WERI-Rb-1 (cell line): Measurements from ENCODE around the gene LGR4.

ENCODE experiments used
- DNase-seq: peaks from one replicate; pipeline ENCODE4 v3.0.0-alpha.2; 2020
- H3K27ac ChIP-seq: fragments of 250-450 bp; sonication (Bioruptor Pico); 2 replicates; pipeline ENCODE4 v1.5.1; 2020; ENCODE audit warnings: mild to moderate bottlenecking, moderate library complexity
- H3K27me3 ChIP-seq: fragments of 250-450 bp; sonication (Bioruptor Pico); 2 replicates; pipeline ENCODE4 v1.5.1; 2021; ENCODE audit warnings: mild to moderate bottlenecking, low read depth, moderate library complexity; ENCODE audit not compliant: insufficient read depth, severe bottlenecking
- H3K36me3 ChIP-seq: fragments of 250-450 bp; sonication (Bioruptor Pico); 2 replicates; pipeline ENCODE4 v1.5.1; 2020; ENCODE audit warnings: mild to moderate bottlenecking, moderate library complexity
- H3K4me3 ChIP-seq: 2 replicates; pipeline ENCODE4 v1.5.1; 2011; ENCODE audit warnings: low read depth, mild to moderate bottlenecking, control low read depth, low read length
- H3K9me3 ChIP-seq: fragments of 250-450 bp; sonication (Bioruptor Pico); 2 replicates; pipeline ENCODE4 v1.5.1; 2021; ENCODE audit warnings: mild to moderate bottlenecking, moderate library complexity; ENCODE audit not compliant: severe bottlenecking
- CTCF ChIP-seq: IDR thresholded peaks from 2 replicates; pipeline ENCODE4 v1.5.1; 2011; ENCODE audit warnings: low read depth, mild to moderate bottlenecking, control low read depth, inconsistent platforms, low read length

LGR4 gene

GRCh38 chr11:27401833-27402316 is 70.7 kb downstream of the LGR4 start:
- no peaks in the 10 kb centered on the region for H3K9me3 ChIP-seq
- no peak overlapping the region for H3K4me3 ChIP-seq
- no peak for TF ChIP-seq CTCF
- no peaks in the 10 kb centered on the region for H3K36me3 ChIP-seq
- no peaks in the 10 kb centered on the region for H3K27me3 ChIP-seq
- no peak overlapping the region for H3K27ac ChIP-seq
- no peak for DNase-seq

- Histone ChIP-seq H3K4me3 (no peak overlapping the region), H3K27me3 (no peaks in the 10 kb centered on the region), H3K27ac (no peak overlapping the region), H3K9me3 (no peaks in the 10 kb centered on the region), H3K36me3 (no peaks in the 10 kb centered on the region)
- TF ChIP-seq CTCF: no peak
- no peak for DNase-seq
Measured at GRCh38 chr11:27401280-27401832, 71.2 kb downstream of the LGR4 start.

GRCh38 chr11:27398400-27398770 is 74.2 kb downstream of the LGR4 start:
- Histone ChIP-seq H3K27ac (peak overlapping the region; percentile 68), H3K9me3 (no peaks in the 10 kb centered on the region), H3K4me3 (no peak overlapping the region)

GRCh38 chr11:27397624-27398399 is 74.8 kb downstream of the LGR4 start:
- no peak for TF ChIP-seq CTCF
- no peak overlapping the region for H3K4me3 ChIP-seq
- H3K27me3 ChIP-seq: no peaks in the 10 kb centered on the region
- no peaks in the 10 kb centered on the region for H3K36me3 ChIP-seq
- H3K27ac ChIP-seq: peak overlapping the region; percentile 68
- no peaks in the 10 kb centered on the region for H3K9me3 ChIP-seq
- peak; percentile 43 for DNase-seq

More at GRCh38 chr11:27398400-27398770, 74.2 kb downstream of the LGR4 start:
- H3K27me3 ChIP-seq: no peaks in the 10 kb centered on the region
- DNase-seq: peak; percentile 68
- TF ChIP-seq CTCF: no peak
- H3K36me3 ChIP-seq: no peaks in the 10 kb centered on the region

GRCh38 chr11:27396259-27396839 is 76.2 kb downstream of the LGR4 start:
- Histone ChIP-seq H3K27me3 (no peaks in the 10 kb centered on the region), H3K27ac (no peak overlapping the region)
- DNase-seq: no peak

More at GRCh38 chr11:27396259-27396839, 76.2 kb downstream of the LGR4 start:
- H3K9me3 ChIP-seq: no peaks in the 10 kb centered on the region
- H3K36me3 ChIP-seq: no peaks in the 10 kb centered on the region
- no peak overlapping the region for H3K4me3 ChIP-seq
- TF ChIP-seq CTCF: no peak
